H54 (cell line): ENCODE results near the gene SH2D3A.
A peak's percentile ranks its signal among the peaks of the same experiment; 100 is the strongest.
"Not testable (repeated sequence)": the region's sequence is repeated elsewhere in the genome, so short reads cannot be mapped to it uniquely, and the experiment has no call there.

Experiments used
- DNase-seq: peaks from one replicate; pipeline ENCODE4 v3.0.0; 2011; ENCODE audit warnings: low spot score, mixed read lengths; ENCODE audit not compliant: insufficient read length
- FAIRE-seq: peaks from 3 replicates; lab custom pipeline; 2011; peaks lifted over from hg19 to GRCh38; lab: Jason Lieb, UNC
- POLR2A ChIP-seq: IDR thresholded peaks from 2 replicates; pipeline ENCODE4 v1.6.1; 2011; ENCODE audit warnings: low read depth, mild to moderate bottlenecking, low read length

The SH2D3A gene

GRCh38 chr19:6760606-6761005, 6.6 kb downstream of the SH2D3A start:
- no peak for TF ChIP-seq POLR2A
- FAIRE-seq (no peak), DNase-seq (no peak)

- DNase-seq (no peak), FAIRE-seq (no peak)
- no peak for TF ChIP-seq POLR2A
Measured at GRCh38 chr19:6754653-6755463, 12.4 kb downstream of the SH2D3A start.

GRCh38 chr19:6754136-6754535, 13.1 kb downstream of the SH2D3A start:
- no peak for DNase-seq
- no peak for TF ChIP-seq POLR2A
- FAIRE-seq = no peak

GRCh38 chr19:6753178-6754031, 13.8 kb downstream of the SH2D3A start:
- DNase-seq = peak; percentile 70
- FAIRE-seq = no peak
- TF ChIP-seq POLR2A = no peak

GRCh38 chr19:6752256-6753177, 14.7 kb downstream of the SH2D3A start:
- no peak for DNase-seq
- FAIRE-seq = no peak
- TF ChIP-seq POLR2A = no peak

GRCh38 chr19:6751189-6751588, 16.0 kb downstream of the SH2D3A start:
- no peak for TF ChIP-seq POLR2A
- FAIRE-seq (no peak), DNase-seq (no peak)

GRCh38 chr19:6750062-6750461, 17.2 kb downstream of the SH2D3A start:
- no peak for FAIRE-seq
- TF ChIP-seq POLR2A = no peak
- DNase-seq = no peak

- FAIRE-seq, DNase-seq: not testable (repeated sequence)
Measured at GRCh38 chr19:6748543-6748942, 18.7 kb downstream of the SH2D3A start.

GRCh38 chr19:6745965-6746364, 21.3 kb downstream of the SH2D3A start:
- DNase-seq = no peak
- no peak for FAIRE-seq
- TF ChIP-seq POLR2A = no peak

- FAIRE-seq (no peak), DNase-seq (peak; percentile 90)
- TF ChIP-seq POLR2A = no peak
Measured at GRCh38 chr19:6744381-6745301, 22.6 kb downstream of the SH2D3A start.

GRCh38 chr19:6743714-6744380, 23.4 kb downstream of the SH2D3A start:
- no peak for DNase-seq

GRCh38 chr19:6743066-6743465, 24.2 kb downstream of the SH2D3A start:
- FAIRE-seq (no peak), DNase-seq (no peak)
- TF ChIP-seq POLR2A = no peak

More at GRCh38 chr19:6743714-6744380, 23.4 kb downstream of the SH2D3A start:
- TF ChIP-seq POLR2A = no peak
- no peak for FAIRE-seq
